ENCODE measurements around the gene UBA1.

Gene UBA1

DNA sequence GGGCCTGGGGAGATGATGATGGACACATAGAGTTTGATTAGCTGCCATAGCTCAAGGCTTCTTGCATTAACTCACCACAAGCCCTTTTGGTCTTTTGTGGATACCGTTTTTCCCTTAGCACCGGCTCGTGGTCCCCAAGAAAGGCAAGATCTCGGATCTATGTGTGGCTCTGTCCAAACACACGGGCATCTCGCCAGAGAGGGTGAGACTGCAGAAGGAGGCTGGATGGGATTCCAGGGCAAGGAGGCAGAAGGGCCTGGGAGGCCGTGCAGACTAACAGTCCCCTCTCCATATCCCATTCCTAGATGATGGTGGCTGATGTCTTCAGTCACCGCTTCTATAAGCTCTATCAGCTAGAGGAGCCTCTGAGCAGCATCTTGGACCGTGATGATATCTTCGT, 48.7 kb downstream of the UBA1 start:
- no peaks in the 10 kb centered on the region for H3K27me3 ChIP-seq (ENCODE audit: insufficient read depth, low read length, poor library complexity, severe bottlenecking)
- H3K79me2 ChIP-seq (ENCODE audit: insufficient read depth, low read length): peaks cover 25% of the 10 kb centered on the region; the same call in 1 of the 2 replicates
- no peak overlapping the region for H3K4me3 ChIP-seq (ENCODE audit: low read length, poor library complexity, severe bottlenecking)
- H3K36me3 ChIP-seq (ENCODE audit: insufficient read depth, low read length): peaks cover 59% of the 10 kb centered on the region; the same call in 1 of the 2 replicates
- no peak overlapping the region for H3K9ac ChIP-seq (ENCODE audit: low read depth, low read length, poor library complexity, severe bottlenecking)
- no peaks in the 10 kb centered on the region for H3K9me3 ChIP-seq (ENCODE audit: insufficient read depth, low read depth, low read length)
- no peaks in the 10 kb centered on the region for H3F3A ChIP-seq (ENCODE audit: low read depth)
- H3K4me1 ChIP-seq (ENCODE audit: insufficient read depth, low read length, poor library complexity, severe bottlenecking): no peaks in the 10 kb centered on the region
- H3K9me2 ChIP-seq (replicated peaks; ENCODE audit: low read depth, low read length): no peaks in the 10 kb centered on the region
- peaks cover 6% of the 10 kb centered on the region for H4K20me1 ChIP-seq (ENCODE audit: insufficient read depth, low read length, poor library complexity, severe bottlenecking)
- no peak overlapping the region for H2AFZ ChIP-seq (ENCODE audit: low read length)
- TF ChIP-seq, protein P1, sequence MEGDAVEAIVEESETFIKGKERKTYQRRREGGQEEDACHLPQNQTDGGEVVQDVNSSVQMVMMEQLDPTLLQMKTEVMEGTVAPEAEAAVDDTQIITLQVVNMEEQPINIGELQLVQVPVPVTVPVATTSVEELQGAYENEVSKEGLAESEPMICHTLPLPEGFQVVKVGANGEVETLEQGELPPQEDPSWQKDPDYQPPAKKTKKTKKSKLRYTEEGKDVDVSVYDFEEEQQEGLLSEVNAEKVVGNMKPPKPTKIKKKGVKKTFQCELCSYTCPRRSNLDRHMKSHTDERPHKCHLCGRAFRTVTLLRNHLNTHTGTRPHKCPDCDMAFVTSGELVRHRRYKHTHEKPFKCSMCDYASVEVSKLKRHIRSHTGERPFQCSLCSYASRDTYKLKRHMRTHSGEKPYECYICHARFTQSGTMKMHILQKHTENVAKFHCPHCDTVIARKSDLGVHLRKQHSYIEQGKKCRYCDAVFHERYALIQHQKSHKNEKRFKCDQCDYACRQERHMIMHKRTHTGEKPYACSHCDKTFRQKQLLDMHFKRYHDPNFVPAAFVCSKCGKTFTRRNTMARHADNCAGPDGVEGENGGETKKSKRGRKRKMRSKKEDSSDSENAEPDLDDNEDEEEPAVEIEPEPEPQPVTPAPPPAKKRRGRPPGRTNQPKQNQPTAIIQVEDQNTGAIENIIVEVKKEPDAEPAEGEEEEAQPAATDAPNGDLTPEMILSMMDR (conservative IDR thresholded peaks at IDR 0.05; ENCODE audit: low read length): no peak
- no peak for TF ChIP-seq EZH2phosphoT487 (IDR thresholded peaks at IDR 0.05; ENCODE audit: borderline replicate concordance)
- no peak overlapping the region for H3K4me2 ChIP-seq (ENCODE audit: low read depth, low read length, poor library complexity, severe bottlenecking)

DNA sequence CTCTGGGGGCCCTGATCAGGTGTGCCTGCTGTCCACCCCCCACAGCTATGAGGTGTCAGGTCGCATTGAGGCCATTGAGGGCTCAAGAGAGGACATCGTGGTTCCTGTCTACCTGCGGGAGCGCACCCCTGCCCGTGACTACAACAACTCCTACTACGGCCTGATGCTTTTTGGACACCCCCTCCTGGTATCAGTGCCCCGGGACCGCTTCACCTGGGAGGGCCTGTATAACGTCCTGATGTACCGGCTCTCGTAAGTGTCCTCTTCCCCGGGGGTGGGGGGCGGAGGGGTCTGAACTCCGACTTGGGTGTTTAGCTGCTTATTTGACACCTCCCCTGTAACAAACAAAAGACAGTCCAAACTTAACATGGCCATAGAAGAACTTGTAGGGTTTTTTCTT, 49.7 kb downstream of the UBA1 start:
- Histone ChIP-seq H3K4me1 (ENCODE audit: insufficient read depth, low read length, poor library complexity, severe bottlenecking) (no peaks in the 10 kb centered on the region), H2AFZ (ENCODE audit: low read length) (no peak overlapping the region), H3K4me3 (ENCODE audit: low read length, poor library complexity, severe bottlenecking) (no peak overlapping the region), H3K9me2 (replicated peaks; ENCODE audit: low read depth, low read length) (no peaks in the 10 kb centered on the region), H3K9me3 (ENCODE audit: insufficient read depth, low read depth, low read length) (no peaks in the 10 kb centered on the region), H3K4me2 (ENCODE audit: low read depth, low read length, poor library complexity, severe bottlenecking) (no peak overlapping the region), H3K9ac (ENCODE audit: low read depth, low read length, poor library complexity, severe bottlenecking) (no peak overlapping the region), H4K20me1 (ENCODE audit: insufficient read depth, low read length, poor library complexity, severe bottlenecking) (peaks cover 4% of the 10 kb centered on the region), H3K36me3 (ENCODE audit: insufficient read depth, low read length) (peaks cover 59% of the 10 kb centered on the region; the same call in 1 of the 2 replicates), H3K79me2 (ENCODE audit: insufficient read depth, low read length) (peaks cover 15% of the 10 kb centered on the region; the same call in 1 of the 2 replicates), H3K27me3 (ENCODE audit: insufficient read depth, low read length, poor library complexity, severe bottlenecking) (no peaks in the 10 kb centered on the region), H3F3A (ENCODE audit: low read depth) (no peaks in the 10 kb centered on the region)
- TF ChIP-seq EZH2phosphoT487 (IDR thresholded peaks at IDR 0.05; ENCODE audit: borderline replicate concordance): no peak
- TF ChIP-seq, protein P1 (conservative IDR thresholded peaks at IDR 0.05; ENCODE audit: low read length): no peak

DNA sequence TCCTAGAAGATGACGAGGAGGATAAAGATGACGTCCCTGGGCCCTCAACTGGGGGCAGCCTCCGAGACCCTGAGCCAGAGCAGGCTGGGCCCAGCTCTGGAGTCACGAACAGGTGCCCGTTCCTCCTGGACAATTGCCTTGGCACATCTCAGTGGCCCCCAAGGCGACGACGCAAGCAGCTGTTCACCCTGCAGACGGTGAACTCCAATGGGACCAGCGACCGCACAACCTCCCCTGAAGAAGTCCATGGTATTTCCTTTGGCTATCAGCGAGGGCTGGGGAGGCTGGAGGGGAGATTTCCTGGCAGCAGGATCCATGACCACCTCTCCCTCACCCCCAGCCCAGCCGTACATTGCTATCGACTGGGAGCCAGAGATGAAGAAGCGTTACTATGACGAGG, 51.0 kb downstream of the UBA1 start:
- Histone ChIP-seq H4K20me1 (ENCODE audit: insufficient read depth, low read length, poor library complexity, severe bottlenecking) (no peaks in the 10 kb centered on the region), H3K4me2 (ENCODE audit: low read depth, low read length, poor library complexity, severe bottlenecking) (no peak overlapping the region), H3K27me3 (ENCODE audit: insufficient read depth, low read length, poor library complexity, severe bottlenecking) (no peaks in the 10 kb centered on the region), H3K9ac (ENCODE audit: low read depth, low read length, poor library complexity, severe bottlenecking) (no peak overlapping the region), H3F3A (ENCODE audit: low read depth) (no peaks in the 10 kb centered on the region), H2AFZ (ENCODE audit: low read length) (no peak overlapping the region), H3K4me1 (ENCODE audit: insufficient read depth, low read length, poor library complexity, severe bottlenecking) (no peaks in the 10 kb centered on the region), H3K36me3 (ENCODE audit: insufficient read depth, low read length) (peaks cover 52% of the 10 kb centered on the region; the same call in 1 of the 2 replicates), H3K79me2 (ENCODE audit: insufficient read depth, low read length) (peaks cover 3% of the 10 kb centered on the region; the same call in 1 of the 2 replicates), H3K9me3 (ENCODE audit: insufficient read depth, low read depth, low read length) (no peaks in the 10 kb centered on the region), H3K4me3 (ENCODE audit: low read length, poor library complexity, severe bottlenecking) (no peak overlapping the region), H3K9me2 (replicated peaks; ENCODE audit: low read depth, low read length) (no peaks in the 10 kb centered on the region)
- TF ChIP-seq, protein P1 (conservative IDR thresholded peaks at IDR 0.05; ENCODE audit: low read length): no peak
- no peak for TF ChIP-seq EZH2phosphoT487 (IDR thresholded peaks at IDR 0.05; ENCODE audit: borderline replicate concordance)
